Fibroblast of skin of right quadriceps (primary cell): ENCODE data around the gene EVL.

Experiments used
- DNase-seq: peaks from one replicate; pipeline ENCODE4 v3.0.0-alpha.2; 2013

EVL gene

DNA sequence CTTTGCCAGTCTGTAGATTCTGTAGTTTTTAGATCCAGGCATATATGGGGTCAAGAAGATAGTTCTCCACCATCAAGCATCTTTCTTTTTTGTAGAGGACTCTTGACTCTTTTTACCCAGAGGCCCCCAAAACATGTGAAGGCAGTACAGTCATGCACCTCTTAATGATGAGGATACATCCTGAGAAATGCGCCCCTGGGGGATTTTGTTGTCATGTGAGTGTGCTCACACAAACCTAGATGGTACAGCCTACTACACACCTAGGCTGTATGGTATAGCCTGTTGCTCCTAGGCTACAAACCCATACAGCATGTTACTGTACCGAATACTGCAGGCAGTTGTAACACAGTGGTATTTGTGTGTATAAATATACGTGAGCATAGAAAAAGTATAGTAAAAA is 23.0 kb downstream of the EVL start:
- DNase-seq: no peak

- DNase-seq: no peak
Observed at GRCh38 chr14:100091386-100091785, 26.2 kb downstream of the EVL start.

- no peak for DNase-seq
Observed at GRCh38 chr14:100092832-100093231, 27.6 kb downstream of the EVL start.

- no peak for DNase-seq
Observed at GRCh38 chr14:100093319-100093718, 28.1 kb downstream of the EVL start.

DNA sequence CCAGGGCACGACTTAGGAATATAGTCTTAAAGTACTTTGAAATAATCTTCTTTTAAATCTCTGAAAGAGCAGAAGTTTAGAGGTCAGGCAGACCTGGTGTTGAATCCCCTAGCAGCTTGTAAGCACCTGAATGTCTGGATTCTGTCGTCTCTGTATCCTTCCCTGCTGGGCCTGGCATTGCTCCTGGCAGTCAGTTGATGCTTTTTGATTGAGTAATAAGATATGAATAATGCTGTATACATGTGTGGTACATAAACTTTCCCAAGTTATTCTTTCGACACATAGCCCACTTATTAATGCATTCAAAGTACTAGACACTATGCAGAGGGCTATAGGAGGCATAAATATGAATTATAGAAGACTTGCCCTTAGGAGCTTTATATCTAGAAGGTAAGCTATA is 31.4 kb downstream of the EVL start:
- peak; percentile 74 for DNase-seq

GRCh38 chr14:100098171-100098570 is 32.9 kb downstream of the EVL start:
- no peak for DNase-seq

- no peak for DNase-seq
Observed at GRCh38 chr14:100100032-100100703, 34.9 kb downstream of the EVL start.

DNA sequence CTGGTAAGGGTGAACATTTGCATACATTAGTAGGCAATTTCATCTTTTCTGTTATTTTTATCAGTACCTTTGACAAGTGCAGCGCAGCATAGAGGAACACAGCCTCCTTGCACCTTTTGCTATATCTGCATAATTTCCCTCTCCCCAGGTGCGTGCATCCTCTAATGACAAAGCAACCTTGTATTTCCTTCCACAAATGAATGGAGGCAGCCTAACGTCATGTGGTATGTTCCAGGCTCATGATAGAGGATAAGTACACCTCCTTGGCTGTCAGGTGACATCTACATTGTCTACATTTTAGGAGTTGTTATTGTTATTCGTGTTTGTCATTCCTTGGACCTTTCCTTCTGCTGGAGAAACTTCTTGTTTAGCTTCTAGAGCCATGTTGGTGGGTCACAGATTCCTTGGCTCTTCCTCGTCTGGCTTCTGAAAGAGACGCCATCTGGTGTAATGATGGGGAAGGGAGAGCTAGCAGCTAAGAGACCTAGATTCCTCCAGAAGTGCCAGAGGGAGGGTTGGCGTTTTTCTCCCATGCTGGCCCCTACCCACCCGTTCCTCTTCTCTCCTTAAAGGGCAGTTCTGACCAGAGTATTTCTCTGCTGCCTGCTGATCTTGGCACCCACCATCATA is 37.0 kb downstream of the EVL start:
- no peak for DNase-seq

DNA sequence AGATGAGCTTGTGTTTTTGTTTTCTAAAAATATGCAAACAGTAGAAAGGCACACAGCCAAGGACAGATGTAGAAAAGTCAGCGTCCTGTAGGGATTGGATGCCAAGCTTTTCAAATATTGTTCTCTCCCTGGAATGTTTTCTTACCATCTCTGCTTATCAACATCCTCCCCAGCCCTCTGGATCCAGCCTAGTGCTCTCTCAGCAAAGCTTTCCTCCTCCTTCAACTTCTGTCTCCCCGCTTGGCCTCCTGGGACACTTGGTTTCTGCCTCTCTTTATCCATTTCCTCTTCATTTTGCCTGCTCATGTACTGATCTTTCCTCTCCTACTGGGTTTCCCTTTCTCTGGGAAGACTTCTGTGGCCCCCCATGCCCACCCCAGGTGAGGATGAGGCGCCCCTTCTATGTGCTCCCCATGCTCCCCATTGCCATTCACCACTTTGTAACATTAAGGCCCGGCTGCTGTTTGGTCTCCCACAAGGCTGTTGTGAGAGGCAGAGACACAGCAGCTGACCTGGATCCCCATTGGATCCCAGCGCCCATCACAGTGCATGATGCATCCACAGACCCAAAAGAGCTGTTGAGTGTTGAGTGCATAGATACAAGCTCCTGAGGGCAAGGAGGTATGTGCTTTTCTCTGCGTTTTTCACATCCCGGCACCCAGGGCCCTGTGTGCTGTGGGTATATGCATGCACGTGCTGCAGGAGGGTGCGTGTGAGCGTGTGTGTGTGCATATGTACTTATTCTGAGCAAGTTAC is 38.2 kb downstream of the EVL start:
- no peak for DNase-seq

DNA sequence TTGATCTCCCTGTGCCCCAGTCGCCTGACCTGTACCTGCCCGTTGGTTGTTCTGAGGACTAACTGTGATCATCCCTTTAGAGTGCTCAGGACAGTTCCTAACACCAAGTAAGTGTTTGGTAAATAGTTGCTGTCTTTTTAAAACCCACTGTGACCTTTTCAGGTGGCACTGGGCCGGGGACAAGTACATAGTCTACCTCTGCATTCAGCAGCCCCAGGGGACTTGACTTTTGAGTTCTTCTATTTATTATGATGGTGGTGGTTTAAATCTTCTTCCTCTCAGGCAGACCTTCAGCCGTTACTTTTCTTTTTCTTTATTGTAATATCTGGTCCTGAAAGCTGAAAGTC is 38.8 kb downstream of the EVL start:
- DNase-seq: no peak

DNA sequence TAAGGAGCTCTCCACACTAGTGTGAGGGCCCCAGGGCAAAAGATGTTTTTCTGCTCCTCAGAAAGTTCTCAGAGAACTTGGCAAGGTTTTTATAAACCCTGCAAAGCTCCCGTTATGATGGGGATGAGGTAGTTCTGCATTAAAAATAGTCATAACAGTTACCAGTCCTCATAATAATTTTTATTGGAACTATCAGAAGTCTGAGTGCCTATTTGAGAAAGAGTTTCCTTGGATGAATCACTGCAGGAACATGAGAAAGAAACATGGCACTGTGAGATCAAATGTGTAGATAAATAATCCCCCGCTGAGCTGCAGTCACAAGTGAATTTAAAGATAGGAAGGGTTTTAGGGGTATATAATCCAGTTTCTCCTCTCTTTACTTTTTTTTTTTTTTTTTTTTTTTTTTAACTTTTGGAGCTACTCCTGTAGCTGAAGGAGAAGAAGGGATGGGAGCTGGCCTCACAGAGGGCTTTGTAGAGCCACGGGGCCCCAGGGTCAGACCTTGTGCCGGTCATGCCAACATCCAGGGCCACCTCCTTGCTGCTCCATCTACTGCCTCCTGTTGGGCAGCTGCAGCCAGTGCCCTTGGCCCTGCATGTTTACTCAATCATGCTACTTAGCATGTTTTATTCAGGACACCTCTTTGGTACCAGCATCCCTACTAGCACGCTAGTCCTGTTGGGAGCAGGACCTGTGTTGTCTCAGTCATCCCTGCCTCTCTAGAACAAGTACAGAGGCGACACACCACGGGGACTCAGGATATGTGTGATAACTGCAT is 39.5 kb downstream of the EVL start:
- DNase-seq: peak; percentile 71

DNA sequence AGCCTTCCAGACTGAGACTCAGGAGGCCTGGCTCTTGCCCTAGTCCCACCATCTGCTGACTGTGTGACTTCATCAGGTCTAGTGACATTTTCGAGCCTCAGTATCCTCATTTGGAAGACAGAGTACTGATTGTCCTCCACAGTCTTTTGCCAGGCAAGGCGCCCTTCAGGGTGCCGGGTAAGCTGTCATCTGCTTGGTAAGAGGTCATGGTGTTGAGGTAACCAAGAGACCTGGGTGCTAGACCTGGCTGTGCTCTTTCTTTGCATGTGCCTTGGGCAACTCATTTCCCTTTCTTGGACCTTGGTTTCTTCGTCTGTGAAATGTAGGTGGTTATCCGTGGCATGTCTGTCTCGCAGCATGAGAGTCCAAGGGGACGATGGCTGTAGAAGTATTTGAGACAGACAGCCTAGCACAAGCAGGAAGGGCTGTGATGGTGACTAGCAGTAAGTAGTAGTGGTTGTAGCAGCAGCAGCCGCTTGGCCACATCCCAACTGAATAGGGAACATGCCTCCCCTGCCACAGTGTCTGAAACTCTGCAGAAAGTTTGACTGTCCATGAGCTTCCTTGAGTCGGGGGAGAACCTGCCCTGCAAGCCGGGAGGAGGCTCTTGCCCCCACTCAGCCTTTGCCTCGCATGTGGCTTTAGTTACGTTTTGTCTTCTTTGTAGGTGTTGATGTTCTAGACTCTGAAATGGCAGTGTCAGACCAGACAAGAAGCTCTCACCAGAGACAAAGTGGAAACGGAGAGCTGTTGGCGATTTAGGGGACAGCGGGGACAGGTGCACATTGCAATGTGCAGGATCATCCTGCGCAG is 40.3 kb downstream of the EVL start:
- DNase-seq: no peak

GRCh38 chr14:100106250-100107112 is 41.3 kb downstream of the EVL start:
- no peak for DNase-seq

GRCh38 chr14:100107236-100107635 is 42.0 kb downstream of the EVL start:
- no peak for DNase-seq

DNA sequence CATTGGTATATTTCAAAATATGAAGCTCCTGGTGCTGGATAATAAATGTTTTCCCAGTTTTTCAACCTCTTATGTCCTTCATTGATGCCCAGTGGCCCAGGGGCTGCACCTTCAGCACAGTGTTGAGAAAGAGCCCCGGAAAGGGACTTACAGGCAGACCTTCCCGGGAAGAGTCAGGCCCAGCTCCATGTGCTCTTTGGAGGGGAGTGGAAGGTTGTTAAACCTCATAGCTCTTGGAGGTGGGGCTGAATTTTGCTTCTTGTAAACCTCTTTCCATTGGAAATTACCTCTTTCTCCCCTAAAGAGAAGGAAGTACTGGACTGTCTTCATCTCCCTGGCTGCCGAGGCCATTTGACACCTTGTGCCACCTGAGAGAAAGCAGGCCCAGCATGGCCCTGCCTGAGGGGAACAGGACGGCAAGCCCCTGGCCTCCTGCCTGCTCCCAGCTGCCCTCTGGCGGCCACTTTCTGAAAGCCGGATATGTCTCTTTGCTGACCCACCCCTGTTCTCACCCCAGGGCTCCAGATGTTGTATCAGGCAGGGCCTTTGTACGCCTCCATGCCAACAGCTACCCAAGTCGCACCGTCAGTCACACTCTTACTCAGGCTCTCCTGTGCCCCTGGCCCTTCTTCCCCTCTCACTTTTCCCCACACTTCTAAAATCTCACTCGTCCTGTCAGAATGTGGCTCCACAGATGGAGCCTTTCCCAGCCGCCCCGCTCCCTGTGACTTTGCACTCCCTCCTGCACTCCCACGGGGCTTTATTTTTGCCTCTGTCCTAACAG is 43.0 kb downstream of the EVL start:
- DNase-seq: peak; percentile 64

DNA sequence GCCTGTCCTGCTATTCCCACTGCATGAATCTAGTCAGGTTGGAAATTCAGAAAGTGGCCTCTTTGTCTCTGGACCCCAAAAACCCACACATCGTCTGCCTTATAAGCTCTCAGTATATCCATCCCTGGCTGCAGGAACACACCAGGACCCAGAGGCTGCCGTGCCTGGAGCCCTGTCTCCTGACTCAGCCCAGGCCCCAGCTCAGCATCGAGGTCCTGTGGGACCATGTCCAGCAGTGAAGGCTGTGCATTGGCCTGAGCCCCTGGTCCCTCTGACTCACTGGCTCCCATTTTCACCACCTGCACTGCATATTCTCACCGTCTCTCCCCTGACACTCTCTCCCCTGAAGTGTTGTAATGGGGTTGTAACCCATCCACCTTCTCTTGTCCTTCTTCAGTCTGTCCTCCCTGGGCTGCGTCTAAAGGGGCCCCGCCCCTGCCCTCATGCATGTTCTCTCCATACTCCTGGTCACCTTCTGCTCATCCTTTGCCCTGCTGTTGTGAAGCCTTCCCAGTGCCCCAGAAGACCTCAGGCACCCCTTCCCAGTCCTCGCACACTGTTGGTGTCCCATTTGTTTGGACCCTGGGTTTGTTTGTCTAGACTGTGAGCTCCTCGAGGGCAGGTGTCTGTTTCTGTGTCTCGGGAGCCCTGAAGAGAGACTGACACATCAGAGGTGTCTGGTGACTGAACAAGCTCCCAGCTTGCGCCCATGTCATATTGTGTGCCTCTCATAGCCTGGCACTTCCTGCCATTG is 43.8 kb downstream of the EVL start:
- no peak for DNase-seq

DNA sequence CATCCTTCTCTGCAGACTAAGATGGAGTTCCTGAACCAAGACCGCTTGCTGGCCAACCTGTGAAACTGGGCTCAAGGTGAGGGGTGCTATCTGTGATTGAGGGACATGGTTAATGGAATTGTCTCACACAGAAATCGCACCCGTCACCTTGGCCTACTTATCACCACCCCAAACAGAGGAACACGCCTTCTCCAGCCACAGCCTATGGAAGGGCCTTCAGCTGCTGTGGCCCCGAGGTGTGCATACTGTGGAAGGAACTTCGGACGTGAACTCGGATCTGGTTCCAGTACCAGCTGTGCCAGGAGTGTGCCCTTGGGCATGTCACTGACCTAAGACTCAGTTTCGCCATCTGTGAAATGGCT is 44.4 kb downstream of the EVL start:
- DNase-seq: no peak

GRCh38 chr14:100110816-100111215 is 45.6 kb downstream of the EVL start:
- DNase-seq: no peak

GRCh38 chr14:100111931-100112704 is 46.9 kb downstream of the EVL start:
- no peak for DNase-seq
